Lung microvascular endothelial cell (primary cell): ENCODE results near the gene SETD6. TPM values are rescaled to one million over a fixed set of nuclear protein-coding genes. Genes with fewer than 3 reads are reported as not detected.
"Not testable (repeated sequence)": the region's sequence is repeated elsewhere in the genome, so short reads cannot be mapped to it uniquely, and the experiment has no call there.

Experiments used
- DNase-seq, 2 donors: peaks; one replicate each; pipeline versions ENCODE4 v3.0.0 to v3.0.0-alpha.2; 2010; ENCODE audit warnings: low read depth in 2 of 2
- total RNA-seq: library from RNA; depleted of rRNA; stranded (reverse); fragments of >200 nt; gene quantifications from 2 replicates; pipeline ENCODE4 v1.2.1, GENCODE V29; 2014

The SETD6 gene
- 4.8 and 10.5 TPM in 2 replicates for total RNA-seq

GRCh38 chr16:58515125-58515870 lies at the start of gene SETD6:
SETD6 (plus strand) TSS chr16:58515517; CDS start chr16:58515538, 21 bp downstream.
- DNase-seq: peak; percentile 90 to 91

DNA sequence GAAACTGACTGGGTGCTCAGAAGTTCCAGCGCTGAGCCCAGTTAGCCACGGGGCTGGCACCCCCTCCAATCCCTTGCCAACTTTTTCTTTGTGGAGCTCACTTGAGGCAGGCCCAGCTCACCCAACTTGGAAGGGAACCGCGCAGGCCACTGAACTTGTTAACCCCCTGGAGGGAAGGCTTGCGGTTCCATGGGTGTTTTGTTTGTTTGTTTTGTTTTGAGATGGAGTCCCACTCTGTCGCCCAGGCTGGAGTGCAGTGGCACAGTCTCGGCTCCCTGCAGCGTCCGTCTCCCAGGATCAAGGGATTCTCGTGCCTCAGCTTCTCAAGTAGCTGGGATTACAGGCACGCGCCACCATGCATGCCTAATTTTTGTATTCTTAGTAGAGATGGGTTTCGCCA lies 49.5 kb upstream of the SETD6 start:
- no peak for DNase-seq

GRCh38 chr16:58466396-58466795 lies 48.9 kb upstream of the SETD6 start:
- DNase-seq: no peak

DNA sequence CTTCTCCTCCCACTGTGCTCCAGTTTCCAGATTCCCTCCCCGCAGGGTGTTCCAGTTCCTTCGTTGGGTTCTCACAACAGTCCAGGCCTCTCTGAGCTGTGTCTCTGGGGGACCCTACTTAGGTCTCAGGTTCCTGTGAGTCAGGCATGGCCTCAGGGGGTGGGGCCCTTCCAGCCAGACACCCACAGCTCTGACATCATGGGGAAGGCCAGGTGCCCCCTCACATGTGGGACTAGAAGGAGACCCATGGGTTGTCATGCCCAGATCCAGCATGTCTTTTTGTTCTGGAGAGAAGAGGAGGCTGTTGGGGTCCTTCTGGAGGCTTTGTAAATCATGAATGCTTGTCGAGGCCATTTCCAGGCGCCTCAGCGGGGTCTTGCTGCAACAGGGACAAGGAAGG lies 47.4 kb upstream of the SETD6 start:
- DNase-seq: no peak

GRCh38 chr16:58471209-58471975 lies 43.9 kb upstream of the SETD6 start:
- no peak for DNase-seq

GRCh38 chr16:58472266-58472665 lies 43.1 kb upstream of the SETD6 start:
- DNase-seq: no peak

DNA sequence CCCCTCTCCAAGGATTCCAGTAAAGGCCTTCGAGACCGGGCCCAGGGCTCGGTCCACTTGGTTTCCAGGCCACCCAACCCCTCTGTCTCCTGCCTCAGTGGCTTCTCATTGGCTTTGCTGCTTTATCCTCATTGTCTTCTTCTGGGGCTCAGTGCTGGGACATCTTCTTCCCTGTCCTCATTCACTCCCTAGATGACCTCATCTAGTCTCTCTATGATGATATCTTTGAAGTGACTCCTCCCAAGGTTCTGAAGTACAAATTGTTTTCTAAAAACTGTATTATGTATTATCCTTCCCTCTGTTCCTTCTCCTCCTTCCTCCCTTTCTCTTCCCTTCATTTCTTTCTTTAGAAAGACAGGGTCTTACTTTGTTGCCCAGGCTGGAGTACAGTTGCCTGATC lies 42.5 kb upstream of the SETD6 start:
- DNase-seq: no peak

GRCh38 chr16:58474296-58474695 lies 41.0 kb upstream of the SETD6 start:
- no peak for DNase-seq

GRCh38 chr16:58475091-58475619 lies 40.2 kb upstream of the SETD6 start:
- peak in 1 of 2 donors; percentile 68 for DNase-seq

DNA sequence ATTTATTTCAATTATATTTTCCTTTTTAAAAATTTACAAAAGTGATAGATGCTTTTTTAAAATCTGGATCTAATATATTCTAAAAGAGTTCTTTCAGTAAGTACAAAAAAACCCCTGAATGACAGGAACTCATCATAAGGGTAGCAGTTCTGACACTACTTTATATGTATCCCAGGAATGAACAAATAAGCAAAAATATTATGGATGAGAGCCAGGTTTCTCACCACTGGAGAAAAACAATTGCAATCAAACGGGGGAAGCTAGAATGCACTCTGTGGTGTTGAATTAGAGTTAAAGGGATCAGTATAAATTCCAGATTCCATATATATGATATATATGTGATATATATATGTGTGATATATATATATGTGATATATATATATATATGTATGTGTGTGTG lies 38.5 kb upstream of the SETD6 start:
- peak in 1 of 2 donors; percentile 69 for DNase-seq

DNA sequence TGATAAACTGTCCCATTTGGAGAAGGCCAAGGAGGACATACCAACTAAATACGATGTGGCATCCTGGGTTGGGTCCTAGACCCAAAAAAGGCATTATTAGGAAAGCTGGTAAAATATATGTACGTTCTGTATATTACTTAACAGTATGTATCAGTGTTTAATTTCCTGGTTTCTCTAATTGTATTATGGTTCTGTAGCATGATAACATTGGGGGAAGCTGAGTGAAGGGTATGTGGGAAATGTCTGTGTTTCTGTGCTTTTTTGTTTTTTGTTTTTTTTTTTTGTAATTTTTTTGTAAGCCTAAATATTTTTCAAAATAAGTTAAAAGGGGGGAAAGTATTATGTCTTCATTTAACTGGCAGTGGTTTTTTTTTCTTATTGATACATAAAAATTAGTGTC lies 36.9 kb upstream of the SETD6 start:
- no peak for DNase-seq

- no peak for DNase-seq
Observed at GRCh38 chr16:58481226-58481869, 34.0 kb upstream of the SETD6 start.

DNA sequence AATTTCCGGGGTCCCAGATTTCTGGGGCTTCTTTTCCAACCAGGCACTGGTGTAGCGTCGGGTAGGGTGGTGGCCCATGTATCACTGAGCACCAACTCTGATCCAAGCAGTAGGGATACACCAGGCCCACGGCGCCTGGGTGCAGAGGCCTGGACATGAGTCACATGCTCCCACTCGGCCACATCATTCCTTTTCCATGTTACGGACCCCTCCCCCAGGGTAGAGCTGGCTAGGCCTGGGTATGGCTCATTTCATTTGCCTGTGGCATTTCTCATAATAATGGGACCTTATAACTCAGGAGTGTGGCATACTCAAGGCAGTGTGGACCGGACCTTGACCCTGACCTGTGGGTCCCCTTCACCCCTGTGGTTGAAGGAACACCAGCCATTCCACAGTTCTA lies 33.4 kb upstream of the SETD6 start:
- no peak for DNase-seq

DNA sequence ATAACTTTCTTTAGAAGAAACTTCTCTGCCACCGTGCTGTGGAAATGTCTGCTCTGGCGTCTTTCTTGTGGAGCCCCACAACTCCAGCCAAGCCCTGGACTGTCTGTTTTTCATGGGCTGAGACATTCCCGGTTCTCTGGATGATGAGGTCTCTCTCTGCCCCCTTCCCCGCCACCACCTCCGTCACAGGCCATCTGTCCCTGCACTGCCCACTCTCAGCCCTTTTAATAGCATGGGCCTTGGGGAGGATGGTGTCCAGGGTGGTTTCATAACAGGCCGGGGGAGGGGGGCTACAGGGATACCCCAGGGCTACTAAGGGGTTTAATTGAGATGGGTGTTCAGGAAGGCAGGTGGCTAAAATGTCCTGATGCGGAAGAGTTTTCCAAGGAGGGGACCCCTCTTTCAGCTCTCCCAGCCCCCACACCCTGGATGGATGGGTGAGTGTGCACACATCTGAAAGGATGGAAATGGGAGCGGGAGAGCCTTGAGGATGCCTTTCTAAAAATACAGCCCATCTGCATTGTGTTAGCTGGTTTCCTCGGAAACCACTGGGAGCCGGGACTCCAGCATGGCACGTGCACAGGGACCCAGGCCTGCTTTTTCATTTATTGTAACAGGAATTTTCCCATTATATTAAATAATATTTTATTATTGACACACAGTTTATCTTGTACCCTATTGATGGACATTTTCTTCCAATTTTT lies 30.0 kb upstream of the SETD6 start:
- DNase-seq: no peak

DNA sequence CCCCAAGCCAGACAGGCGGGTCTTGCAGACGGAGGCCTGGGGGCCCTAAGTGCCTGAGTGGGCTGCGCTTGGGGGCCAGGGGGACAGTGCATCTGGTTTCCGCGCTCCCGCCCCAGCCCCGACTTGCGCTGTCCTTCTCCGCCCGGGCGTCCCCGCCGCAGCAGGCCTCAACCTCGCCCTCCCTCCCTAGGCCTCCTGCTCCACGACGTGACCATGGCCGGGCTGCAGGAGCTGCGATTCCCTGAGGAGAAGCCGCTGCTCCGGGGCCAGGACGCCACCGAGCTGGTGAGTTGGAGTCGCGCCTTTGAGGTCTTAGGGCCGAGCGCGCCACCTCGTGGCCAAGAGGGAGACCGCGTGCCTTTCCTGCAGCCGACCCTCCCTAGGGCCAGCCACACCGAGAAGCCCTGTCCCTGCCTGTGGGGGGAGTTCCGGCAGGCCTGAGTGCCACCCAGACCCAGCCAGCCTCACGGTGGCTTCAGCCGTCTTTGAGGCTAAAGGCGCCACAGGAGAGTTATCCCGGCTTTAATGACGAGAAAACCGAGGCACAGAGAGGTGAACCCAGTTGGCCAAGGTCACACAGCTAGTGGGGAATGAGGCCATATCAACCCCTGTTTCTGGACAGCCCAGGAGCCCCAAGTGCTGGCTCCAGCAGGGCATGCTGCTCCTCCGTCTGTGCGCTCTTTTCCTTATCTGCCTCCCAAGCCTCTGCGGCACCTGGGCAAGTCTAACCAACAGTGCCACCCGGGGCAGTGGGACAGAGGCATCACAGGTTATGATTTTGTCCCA lies 27.6 kb upstream of the SETD6 start:
- DNase-seq: peak; percentile 79 to 87

DNA sequence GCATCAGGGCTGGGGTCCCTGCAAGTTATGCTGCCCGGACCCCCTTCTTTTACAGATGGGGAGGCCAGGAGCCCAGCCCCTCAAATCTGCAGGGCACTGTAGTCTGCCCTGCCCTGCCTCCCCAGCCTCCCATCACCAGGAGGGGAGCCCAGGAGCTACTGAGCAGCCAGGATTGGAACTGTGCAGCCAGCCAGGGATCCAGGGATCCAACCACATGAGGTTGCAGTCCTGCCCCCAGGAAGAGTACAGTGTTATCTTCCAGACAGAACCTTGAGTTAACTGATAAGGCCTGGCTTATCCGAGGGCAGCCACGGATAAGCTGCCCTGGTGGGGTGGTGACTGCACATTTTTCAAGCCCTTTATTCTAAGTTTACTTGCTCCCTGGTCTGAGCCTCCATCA lies 26.8 kb upstream of the SETD6 start:
- no peak for DNase-seq

- DNase-seq: no peak
Observed at GRCh38 chr16:58490065-58490464, 25.3 kb upstream of the SETD6 start.

DNA sequence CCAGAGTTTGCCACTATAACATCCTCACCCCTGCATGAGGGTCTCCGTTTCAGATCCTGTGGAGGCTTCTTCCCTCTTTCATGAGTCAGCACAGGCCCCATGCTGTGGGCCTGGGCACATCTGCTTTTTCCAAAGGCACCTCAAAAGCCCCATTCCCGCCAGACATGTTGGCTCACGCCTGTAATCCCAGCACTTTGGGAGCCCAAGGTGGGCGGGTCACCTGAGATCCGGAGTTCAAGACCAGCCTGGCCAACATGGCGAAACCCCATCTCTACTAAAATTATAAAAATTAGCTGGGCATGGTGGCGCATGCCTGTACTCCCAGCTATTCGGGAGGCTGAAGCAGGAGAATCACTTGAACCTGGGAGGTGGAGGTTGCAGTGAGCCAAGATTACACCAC lies 24.8 kb upstream of the SETD6 start:
- not testable (repeated sequence) for DNase-seq

- DNase-seq: no peak
Observed at GRCh38 chr16:58492066-58492465, 23.3 kb upstream of the SETD6 start.

DNA sequence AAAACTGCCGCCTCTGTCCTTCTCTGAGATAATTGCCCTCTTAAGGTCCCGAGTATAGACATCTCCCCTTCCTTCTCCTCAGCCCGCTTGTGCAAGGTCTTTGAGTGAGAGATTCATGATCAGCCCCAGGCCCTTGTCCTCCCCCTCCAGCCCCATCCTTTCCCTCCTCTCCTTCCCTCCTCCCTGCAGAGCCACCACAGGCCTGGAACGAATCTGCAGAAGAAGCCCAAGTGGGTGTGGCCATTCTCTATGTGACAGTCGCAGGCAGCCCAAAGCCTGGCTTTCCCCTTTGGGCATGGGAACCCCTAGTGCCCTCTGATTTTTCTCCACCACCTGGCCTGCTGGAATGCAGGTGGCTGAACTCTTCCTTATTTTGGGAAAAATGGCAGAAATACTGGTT lies 22.6 kb upstream of the SETD6 start:
- DNase-seq: no peak
